ENCODE measurements around the gene HSFX4.

DNA sequence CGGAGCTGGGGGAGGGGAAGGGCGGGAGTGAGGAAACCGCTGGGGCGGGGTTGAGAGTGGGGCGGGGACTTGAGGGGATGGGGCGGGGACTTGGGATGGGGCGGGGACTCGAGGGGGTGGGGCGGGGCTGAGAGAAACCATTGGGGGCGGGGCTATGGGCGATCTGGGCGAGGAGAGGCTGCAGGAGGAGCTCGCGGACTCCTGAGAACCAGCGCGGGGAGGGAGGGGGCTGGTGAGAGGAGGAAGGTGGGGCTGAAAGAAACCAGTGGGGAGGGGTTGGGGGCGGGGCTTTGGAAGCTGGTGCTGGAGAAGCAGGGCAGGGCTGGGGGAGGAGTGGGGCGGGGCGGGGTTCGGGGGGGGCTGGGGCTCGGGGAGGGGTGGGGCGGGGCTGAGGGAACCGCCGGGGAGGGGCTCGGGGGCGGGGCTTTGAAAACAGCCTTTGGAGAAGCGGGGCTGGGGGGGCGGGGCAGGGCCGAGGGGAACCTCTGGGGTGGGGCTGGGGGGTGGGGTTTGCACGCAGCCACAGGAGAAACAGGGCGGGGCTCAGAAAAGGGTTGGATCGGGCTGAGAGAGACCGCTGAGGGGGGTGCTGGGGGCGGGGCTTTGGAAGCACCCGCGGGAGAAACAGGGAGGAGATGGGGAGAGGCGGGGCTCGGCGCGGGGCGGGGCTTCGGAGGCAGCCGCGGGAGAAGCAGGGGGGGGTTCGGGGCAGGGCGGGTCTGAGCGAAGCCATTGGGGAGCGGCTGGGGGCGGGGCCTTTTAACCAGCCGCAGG, 9.7 kb downstream of the HSFX4 start:
- TF ChIP-seq, protein P1, sequence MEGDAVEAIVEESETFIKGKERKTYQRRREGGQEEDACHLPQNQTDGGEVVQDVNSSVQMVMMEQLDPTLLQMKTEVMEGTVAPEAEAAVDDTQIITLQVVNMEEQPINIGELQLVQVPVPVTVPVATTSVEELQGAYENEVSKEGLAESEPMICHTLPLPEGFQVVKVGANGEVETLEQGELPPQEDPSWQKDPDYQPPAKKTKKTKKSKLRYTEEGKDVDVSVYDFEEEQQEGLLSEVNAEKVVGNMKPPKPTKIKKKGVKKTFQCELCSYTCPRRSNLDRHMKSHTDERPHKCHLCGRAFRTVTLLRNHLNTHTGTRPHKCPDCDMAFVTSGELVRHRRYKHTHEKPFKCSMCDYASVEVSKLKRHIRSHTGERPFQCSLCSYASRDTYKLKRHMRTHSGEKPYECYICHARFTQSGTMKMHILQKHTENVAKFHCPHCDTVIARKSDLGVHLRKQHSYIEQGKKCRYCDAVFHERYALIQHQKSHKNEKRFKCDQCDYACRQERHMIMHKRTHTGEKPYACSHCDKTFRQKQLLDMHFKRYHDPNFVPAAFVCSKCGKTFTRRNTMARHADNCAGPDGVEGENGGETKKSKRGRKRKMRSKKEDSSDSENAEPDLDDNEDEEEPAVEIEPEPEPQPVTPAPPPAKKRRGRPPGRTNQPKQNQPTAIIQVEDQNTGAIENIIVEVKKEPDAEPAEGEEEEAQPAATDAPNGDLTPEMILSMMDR (IDR thresholded peaks at IDR 0.05; ENCODE audit: borderline replicate concordance, extremely low read depth, low read length, poor library complexity, severe bottlenecking), result no peak
- no peak for TF ChIP-seq EZH2 (IDR thresholded peaks at IDR 0.05; ENCODE audit: borderline replicate concordance, low read depth, low read length, severe bottlenecking)

All from DND-41 (cell line).